Glomerular endothelial cell (primary cell): ENCODE data around the gene FAH. TPM values are rescaled to one million over a fixed set of nuclear protein-coding genes. Genes with fewer than 3 reads are reported as not detected.

Experiments
- DNase-seq: peaks from one replicate; pipeline ENCODE4 v3.0.0-alpha.2; 2011; ENCODE audit warnings: low read depth, low spot score; ENCODE audit errors: extremely low read depth
- total RNA-seq: library from RNA; depleted of rRNA; stranded (reverse); fragments of >200 nt; gene quantifications from 2 replicates; pipeline ENCODE4 v1.2.3, GENCODE V29; 2015

The FAH gene
- total RNA-seq, 1 donor from 2014 or later = 14.9 TPM

DNA sequence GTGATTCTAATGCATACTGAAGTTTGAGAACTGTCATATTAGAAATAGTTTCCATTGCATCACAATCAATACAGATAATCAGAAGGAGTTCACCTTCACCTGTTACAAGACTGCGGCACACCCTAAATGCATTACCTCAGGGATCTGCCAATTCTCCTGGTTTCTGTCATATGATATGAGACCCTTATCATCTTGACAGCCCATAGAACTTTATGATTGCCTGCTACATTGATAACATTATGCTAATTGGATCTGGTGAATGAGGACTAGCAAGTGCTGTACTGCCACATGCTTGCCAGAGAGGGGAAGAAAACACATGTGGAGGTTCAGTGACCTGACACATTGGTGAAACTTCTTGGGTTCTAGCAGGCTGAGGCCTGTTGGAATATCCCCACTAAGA lies 41.4 kb downstream of the FAH start:
- no peak for DNase-seq

DNA sequence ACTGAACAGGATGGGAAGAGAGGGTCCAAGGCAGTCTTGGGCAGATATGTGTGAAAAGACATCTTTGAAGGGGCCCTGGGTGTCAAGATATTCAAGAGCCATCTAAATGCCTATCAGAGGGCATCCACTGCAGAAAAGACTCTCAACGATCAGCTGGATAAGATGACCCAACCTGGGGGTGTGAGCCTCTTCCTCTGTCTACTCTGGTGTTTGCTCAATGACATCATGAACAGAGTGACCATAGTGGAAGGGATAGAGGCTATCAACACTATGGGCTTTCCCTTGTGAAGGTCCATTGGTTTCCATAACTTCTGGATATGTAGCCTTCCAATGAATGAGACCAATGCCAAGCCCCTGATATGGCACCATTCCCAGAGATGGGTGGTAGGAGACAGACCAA lies 42.1 kb downstream of the FAH start:
- no peak for DNase-seq

- no peak for DNase-seq
Observed at GRCh38 chr15:80199366-80199765, 46.6 kb downstream of the FAH start.

GRCh38 chr15:80199869-80200268 lies 47.1 kb downstream of the FAH start:
- DNase-seq = no peak

DNA sequence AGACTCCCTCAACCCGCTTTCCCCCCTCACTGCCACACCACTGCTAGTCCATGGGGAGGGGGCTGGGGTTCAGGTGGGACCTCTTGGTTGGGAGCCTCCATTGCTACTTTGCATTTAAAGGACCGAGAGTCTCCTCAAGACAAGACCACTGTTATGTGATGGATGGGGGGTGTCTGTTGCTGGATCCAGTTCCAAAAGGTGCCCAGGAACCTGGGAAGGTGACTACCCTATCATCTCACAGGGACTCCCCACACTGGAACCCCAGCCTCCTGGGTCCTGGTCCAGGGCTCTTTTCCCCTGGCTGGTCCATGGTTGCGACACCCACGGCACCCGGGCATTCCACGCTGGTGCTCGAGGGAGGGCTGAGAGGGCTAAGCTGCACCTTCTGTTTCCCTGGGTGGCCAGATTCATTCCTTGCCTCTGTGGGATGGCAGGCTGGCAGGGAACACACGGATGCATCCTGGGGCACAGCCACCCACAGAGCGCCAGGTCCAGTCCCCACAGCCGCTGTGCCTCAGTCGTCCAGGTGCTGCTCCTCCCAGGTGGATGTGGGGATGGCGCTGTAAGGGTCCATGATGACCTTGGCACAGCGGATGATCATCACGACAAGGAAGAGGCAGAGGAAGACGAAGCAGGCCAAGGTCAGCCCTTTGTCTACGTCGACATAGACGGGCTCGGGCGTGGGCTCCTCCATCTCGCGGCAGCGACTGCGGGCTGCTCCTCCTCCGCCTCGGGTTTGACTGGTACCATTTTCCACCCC lies 48.6 kb downstream of the FAH start:
- no peak for DNase-seq

DNA sequence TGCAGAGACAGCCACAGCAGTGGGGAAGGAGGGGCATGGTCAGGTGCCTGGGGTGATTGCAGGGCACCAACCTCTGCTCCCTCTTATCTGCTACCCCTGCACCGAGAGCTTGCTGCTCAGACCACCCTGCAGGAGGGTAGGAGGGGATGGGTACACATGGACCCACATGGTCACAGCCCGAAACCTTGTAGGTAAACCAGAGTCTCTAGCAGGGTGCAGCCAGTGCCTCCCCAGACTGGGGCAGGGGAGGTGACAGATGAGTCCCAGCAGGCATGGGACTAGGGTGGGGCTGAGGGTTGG lies 49.2 kb downstream of the FAH start:
- DNase-seq = no peak

GRCh38 chr15:80202641-80203360 lies 50.0 kb downstream of the FAH start:
- no peak for DNase-seq

DNA sequence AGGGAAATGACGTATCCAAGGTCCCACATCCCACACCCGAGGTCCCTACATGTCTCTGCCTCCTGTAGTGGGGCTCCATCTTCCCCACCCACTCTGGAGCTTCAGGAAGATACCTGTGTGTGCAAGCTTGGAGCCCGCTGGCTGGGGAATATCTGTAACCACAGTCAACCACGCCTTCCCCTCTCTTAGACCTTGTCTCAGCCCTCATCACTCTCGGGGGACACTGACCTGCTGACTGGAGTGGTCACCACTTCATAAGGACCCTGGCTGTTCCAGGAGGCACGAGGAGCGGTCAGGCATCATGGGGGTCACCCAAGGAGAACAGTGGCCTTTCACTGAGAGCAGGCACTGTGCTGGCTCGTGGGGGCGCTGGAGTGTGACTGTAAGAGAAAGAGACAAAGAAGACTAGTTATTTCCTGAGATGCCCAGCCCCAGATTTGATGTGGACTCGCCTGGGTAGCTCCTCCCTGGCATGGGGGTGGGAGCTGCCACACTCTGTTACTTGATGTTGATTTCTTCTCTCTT lies 50.6 kb downstream of the FAH start:
- DNase-seq = no peak

- no peak for DNase-seq
Observed at GRCh38 chr15:80204231-80204630, 51.4 kb downstream of the FAH start.

DNA sequence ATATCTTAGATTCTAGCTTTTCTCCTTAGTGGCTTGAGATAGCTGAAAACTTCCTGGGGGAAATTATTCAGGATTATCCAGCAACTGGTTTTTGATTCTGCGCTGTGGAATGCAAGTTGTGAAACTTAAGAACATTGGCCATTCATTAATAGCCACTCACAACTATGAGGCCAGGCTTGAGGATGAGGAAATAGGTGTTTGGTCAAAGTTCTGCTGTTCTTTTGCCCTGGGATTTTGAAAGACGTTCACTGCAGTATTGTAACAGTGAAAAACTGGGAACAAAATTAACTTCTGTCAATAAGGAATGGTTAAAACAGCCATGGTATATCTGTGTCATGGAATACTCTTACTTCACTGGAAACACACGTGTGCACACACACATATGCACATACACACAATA lies 55.1 kb downstream of the FAH start:
- no peak for DNase-seq

GRCh38 chr15:80208758-80209734 lies 56.2 kb downstream of the FAH start:
- no peak for DNase-seq

DNA sequence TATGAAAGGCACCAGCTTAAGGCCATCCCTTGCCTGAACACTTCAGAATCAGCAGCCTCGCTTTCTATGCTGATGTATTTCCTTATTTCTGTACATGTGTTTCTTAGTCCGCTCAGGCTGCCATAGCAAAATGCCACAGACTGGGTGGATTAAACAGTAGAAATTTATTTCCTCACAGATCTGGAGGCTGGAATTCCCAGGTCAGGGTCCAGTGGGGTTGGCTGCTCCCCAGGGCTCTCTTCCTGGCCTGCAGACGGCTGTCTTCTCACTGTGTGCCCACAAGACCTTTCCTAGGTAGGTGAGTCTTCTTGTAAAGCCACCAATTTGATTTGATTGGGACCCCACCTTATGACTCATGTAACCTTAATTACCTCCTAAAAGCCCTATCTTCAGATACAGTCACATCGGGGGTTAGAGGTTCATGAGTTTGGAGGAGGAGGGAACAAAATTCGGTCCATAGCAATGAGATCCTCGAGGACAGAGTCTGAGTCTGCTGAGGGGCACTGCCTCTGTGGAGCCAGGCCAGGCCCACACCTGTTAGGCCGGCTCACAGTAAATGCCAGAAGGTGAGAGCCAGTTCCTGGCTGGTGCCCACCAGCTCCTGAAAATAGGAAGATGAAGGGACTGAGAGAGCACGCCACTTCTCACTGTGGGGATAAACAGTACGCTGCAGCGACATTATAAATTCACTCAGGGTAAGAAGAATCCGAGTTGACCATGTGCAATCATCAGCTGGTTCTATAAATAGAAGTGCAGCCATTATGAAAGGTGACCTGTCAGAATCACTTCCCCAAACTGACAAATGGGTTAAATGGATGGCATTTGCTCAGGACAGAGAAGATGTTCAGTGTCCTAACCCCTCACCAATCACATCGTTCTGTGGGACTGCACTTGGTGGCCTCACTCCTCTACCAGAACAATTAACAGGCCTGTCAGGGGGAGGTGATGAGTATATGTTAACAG lies 58.1 kb downstream of the FAH start:
- no peak for DNase-seq

DNA sequence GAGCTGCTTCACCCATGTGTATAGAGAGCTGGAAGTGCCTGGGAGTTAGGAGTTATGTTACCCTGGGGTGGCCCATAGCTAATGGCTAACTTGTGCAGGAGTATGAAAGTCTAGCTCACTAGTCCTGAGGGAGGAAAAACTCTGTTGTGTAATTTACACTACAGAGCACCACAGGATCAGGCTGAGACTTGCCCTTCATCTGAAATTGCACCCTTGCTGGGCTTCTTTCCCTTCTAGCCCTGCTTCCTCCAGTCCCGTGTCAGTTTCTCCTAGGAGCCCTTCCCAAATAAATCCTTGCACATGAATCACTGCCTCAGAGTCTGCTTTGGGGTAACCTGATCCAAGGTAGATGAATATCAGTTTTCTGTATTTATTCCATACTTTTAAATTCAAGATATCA lies 59.2 kb downstream of the FAH start:
- DNase-seq = no peak

DNA sequence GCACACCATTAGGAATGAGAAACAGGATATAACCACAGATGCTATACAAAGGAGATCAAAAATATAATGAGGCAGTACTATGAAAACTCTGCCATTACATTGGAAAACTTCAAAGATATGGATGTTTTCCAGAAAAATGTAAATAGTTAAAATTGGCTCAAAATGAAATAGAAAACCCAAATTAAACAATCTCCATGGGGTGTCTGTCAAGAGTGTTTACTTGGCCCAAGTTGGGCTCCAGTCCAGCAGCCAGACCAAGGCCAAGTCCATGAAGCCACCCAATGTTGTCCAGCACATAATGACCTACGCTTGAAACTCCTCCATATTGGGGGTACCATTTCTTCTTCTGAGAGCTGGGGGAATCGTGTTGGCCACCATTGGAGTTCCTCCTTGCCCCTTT lies 62.1 kb downstream of the FAH start:
- no peak for DNase-seq

- no peak for DNase-seq
Observed at GRCh38 chr15:80216141-80216540, 63.3 kb downstream of the FAH start.

DNA sequence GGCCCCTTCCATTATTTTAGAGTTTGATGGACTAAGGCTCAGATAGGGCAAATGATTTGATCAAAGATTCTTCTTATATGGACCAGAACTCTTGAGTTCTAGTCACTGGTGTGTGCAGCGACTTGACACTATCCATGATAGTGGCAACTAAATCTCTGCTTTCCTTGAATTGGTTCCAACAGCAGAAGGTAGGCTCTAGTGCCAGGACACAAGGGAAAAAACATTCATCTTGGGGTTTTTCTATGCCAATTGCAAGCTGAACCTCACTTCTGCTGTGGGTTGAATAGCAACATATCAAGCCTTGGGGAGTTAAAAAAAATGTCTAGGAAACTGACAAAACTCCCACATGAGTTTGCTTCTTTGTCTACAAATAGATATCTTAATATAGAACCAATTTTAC lies 64.1 kb downstream of the FAH start:
- no peak for DNase-seq

GRCh38 chr15:80217327-80217900 lies 64.6 kb downstream of the FAH start:
- no peak for DNase-seq

DNA sequence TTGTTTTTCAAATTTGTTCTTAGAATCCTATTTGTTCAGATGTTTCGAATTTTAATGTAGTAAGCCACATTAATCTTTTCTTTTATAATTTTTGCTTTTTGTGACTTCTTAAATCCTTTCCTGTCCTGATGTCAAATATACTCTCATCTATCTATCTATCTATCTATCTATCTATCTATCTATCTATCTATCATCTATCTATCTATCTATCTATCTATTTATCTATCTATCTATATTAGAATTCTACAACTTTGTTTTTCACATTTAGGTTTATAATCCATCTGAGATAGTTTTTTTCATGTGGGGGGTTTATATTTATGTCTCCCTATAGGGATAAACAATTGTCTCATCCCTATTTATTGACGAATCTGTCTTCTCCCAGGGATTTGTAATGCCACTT lies 67.2 kb downstream of the FAH start:
- DNase-seq = no peak

GRCh38 chr15:80228959-80229610 lies 76.3 kb downstream of the FAH start:
- DNase-seq = no peak
